GM23338 (cell line): ENCODE data around the gene GRIN2A.

Source experiments
- CTCF ChIP-seq, 2 experiments: fragments of 200-600 bp in 1 of 2; sonication (generic) in 1 of 2; conservative IDR thresholded peaks; 2 replicates each; pipeline versions ENCODE4 v1.5.1 to v1.6.1; 2016 to 2017; ENCODE audit warnings: antibody characterized with exemption in 2 of 2, low read depth in 2 of 2, mild to moderate bottlenecking in 2 of 2, moderate library complexity in 1 of 2
- ETS1 ChIP-seq: IDR thresholded peaks from 2 replicates; pipeline ENCODE4 v1.6.1; 2016; ENCODE audit warnings: antibody characterized with exemption
- EZH2 ChIP-seq: fragments of 200-600 bp; sonication (generic); IDR thresholded peaks from one replicate; pipeline ENCODE4 v1.8.0; 2017; ENCODE audit warnings: antibody characterized with exemption, mild to moderate bottlenecking, low read depth; ENCODE audit not compliant: unreplicated experiment
- EZH2phosphoT487 ChIP-seq: fragments of 200-600 bp; sonication (generic); IDR thresholded peaks from one replicate; pipeline ENCODE4 v1.8.1; 2018; ENCODE audit warnings: antibody characterized with exemption; ENCODE audit not compliant: unreplicated experiment
- REST ChIP-seq: IDR thresholded peaks from one replicate; pipeline ENCODE4 v1.6.1; 2018; ENCODE audit warnings: antibody characterized with exemption; ENCODE audit not compliant: unreplicated experiment

- TF ChIP-seq CTCF (conservative IDR thresholded peaks at IDR 0.05; ENCODE audit: low read depth in 2 of 2): no peak
- no peak for TF ChIP-seq REST
- no peak for TF ChIP-seq EZH2phosphoT487
- TF ChIP-seq ETS1: no peak
- no peak for TF ChIP-seq EZH2
These were observed 114.8 kb downstream of the GRIN2A start for GRCh38 chr16:10067406-10067805.
